Measurements from ENCODE around the gene EMD.
"Not testable (repeated sequence)": the region's sequence is repeated elsewhere in the genome, so short reads cannot be mapped to it uniquely, and the experiment has no call there.

DNA sequence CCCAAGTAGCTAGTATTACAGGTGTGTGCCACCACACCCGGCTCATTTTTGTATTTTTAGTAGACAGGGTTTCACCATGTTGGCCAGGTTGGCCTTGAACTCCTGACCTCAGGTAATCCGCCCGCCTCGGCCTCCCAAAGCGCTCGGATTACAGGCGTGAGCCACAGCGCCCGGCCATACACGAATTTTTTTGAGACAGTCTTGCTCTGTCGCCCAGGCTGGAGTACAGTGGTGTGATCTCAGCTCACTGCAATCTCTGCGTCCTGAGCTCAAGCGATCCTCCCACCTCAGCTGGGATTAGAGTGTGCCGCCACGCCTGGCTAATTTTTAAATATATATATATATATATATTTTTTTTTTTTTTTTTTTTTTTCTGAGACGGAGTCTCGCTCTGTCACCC is 17.3 kb downstream of the EMD start:
- TF ChIP-seq, protein P1, sequence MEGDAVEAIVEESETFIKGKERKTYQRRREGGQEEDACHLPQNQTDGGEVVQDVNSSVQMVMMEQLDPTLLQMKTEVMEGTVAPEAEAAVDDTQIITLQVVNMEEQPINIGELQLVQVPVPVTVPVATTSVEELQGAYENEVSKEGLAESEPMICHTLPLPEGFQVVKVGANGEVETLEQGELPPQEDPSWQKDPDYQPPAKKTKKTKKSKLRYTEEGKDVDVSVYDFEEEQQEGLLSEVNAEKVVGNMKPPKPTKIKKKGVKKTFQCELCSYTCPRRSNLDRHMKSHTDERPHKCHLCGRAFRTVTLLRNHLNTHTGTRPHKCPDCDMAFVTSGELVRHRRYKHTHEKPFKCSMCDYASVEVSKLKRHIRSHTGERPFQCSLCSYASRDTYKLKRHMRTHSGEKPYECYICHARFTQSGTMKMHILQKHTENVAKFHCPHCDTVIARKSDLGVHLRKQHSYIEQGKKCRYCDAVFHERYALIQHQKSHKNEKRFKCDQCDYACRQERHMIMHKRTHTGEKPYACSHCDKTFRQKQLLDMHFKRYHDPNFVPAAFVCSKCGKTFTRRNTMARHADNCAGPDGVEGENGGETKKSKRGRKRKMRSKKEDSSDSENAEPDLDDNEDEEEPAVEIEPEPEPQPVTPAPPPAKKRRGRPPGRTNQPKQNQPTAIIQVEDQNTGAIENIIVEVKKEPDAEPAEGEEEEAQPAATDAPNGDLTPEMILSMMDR (conservative IDR thresholded peaks at IDR 0.05; ENCODE audit: low read depth, low read length): not testable (repeated sequence)
- TF ChIP-seq EZH2 (IDR thresholded peaks at IDR 0.05; ENCODE audit: borderline replicate concordance, low read depth, low read length, poor library complexity, severe bottlenecking): not testable (repeated sequence)
